SH-SY5Y (cell line): ENCODE results near the gene TSPEAR.

Source experiments
- GATA2 ChIP-seq: IDR thresholded peaks from 2 replicates; pipeline ENCODE4 v1.6.1; 2011; ENCODE audit warnings: mild to moderate bottlenecking, low read depth, low read length
- GATA3 ChIP-seq: IDR thresholded peaks from 2 replicates; pipeline ENCODE4 v1.6.1; 2011; ENCODE audit warnings: low read depth, mild to moderate bottlenecking, low read length, moderate library complexity

- no peak for TF ChIP-seq GATA2
- TF ChIP-seq GATA3: no peak
Measured at GRCh38 chr21:44619886-44620285, 91.5 kb downstream of the TSPEAR start.
